SK-N-SH (cell line): ENCODE data around the gene ICE1. TPM values are rescaled to one million over a fixed set of nuclear protein-coding genes. Genes with fewer than 3 reads are reported as not detected.

Experiments used
- CTCF ChIA-PET: fragments of 300-600, 350-600 bp; formaldehyde crosslinking; extraction: SDS; loops from one replicate; lab custom pipeline; 2021; lab: Yijun Ruan, JAX
- POLR2A ChIA-PET: fragments of 350-600 bp; sonication (Branson Sonifier 250); formaldehyde crosslinking; extraction: SDS; loops from one replicate; lab custom pipeline; 2020; ENCODE audit warnings: antibody characterized with exemption, inconsistent platforms; lab: Yijun Ruan, JAX
- DNase-seq: peaks from one replicate; pipeline ENCODE4 v3.0.0; 2012
- H2AFZ ChIP-seq: fragments of 200-600 bp; sonication (generic); 2 replicates; pipeline ENCODE4 v1.8.1; 2016; ENCODE audit warnings: antibody characterized with exemption, mild to moderate bottlenecking, low read depth
- H3F3A ChIP-seq: fragments of 200-600 bp; sonication (generic); replicated peaks from 2 replicates; pipeline ENCODE3; 2016; ENCODE audit warnings: antibody characterized with exemption, mild to moderate bottlenecking; ENCODE audit not compliant: insufficient read depth
- H3K27ac ChIP-seq, 2 experiments: fragments of 200-500 bp in 1 of 2; fragments of 200-600 bp in 1 of 2; sonication (Bioruptor generic) in 1 of 2; sonication (generic), shearing (Covaris generic) in 1 of 2; 2 replicates each; pipeline versions ENCODE4 v1.5.1 to v1.6.1; 2014 to 2016; ENCODE audit warnings: low read depth in 2 of 2, inconsistent platforms in 1 of 2, low read length in 1 of 2, mild to moderate bottlenecking in 1 of 2, mixed read lengths in 1 of 2
- H3K27me3 ChIP-seq: fragments of 200-600 bp; sonication (generic), shearing (Covaris generic); 2 replicates; pipeline ENCODE4 v1.6.1; 2016; ENCODE audit warnings: mixed run types; ENCODE audit not compliant: insufficient read depth
- H3K36me3 ChIP-seq, 2 experiments: fragments of 200-500 bp in 1 of 2; fragments of 200-600 bp in 1 of 2; sonication (Bioruptor generic) in 1 of 2; sonication (generic) in 1 of 2; replicated peaks in 1 of 2; 2 replicates each; pipeline versions ENCODE3 to v1.5.1; 2014 to 2016; ENCODE audit warnings: low read length in 1 of 2, mild to moderate bottlenecking in 1 of 2; ENCODE audit not compliant: insufficient read depth in 2 of 2, control insufficient read depth in 1 of 2
- H3K4me1 ChIP-seq, 2 experiments: fragments of 200-500 bp in 1 of 2; fragments of 200-600 bp in 1 of 2; sonication (Bioruptor generic) in 1 of 2; sonication (generic), shearing (Covaris generic) in 1 of 2; 2 replicates each; pipeline versions ENCODE4 v1.5.1 to v1.6.1; 2014 to 2016; ENCODE audit warnings: low read depth in 1 of 2, low read length in 1 of 2, mixed run types in 1 of 2; ENCODE audit not compliant: insufficient read depth in 2 of 2, control insufficient read depth in 1 of 2
- H3K4me2 ChIP-seq: fragments of 200-600 bp; sonication (generic), shearing (Covaris generic); 2 replicates; pipeline ENCODE4 v1.6.1; 2017; ENCODE audit warnings: mixed run types
- H3K4me3 ChIP-seq, 2 experiments: fragments of 200-500 bp in 1 of 2; fragments of 200-600 bp in 1 of 2; sonication (Bioruptor generic) in 1 of 2; sonication (generic), shearing (Covaris generic) in 1 of 2; 2 replicates each; pipeline versions ENCODE4 v1.5.1 to v1.8.1; 2014 to 2016; ENCODE audit warnings: low read depth in 2 of 2, inconsistent platforms in 1 of 2, low read length in 1 of 2, mild to moderate bottlenecking in 1 of 2, mixed read lengths in 1 of 2, moderate library complexity in 1 of 2
- H3K79me2 ChIP-seq: fragments of 200-600 bp; sonication (generic); 2 replicates; pipeline ENCODE4 v1.8.1; 2017; ENCODE audit warnings: mild to moderate bottlenecking; ENCODE audit not compliant: insufficient read depth
- H3K9ac ChIP-seq: fragments of 200-600 bp; sonication (generic); 2 replicates; pipeline ENCODE4 v1.6.1; 2017; ENCODE audit warnings: mixed run types
- H3K9me2 ChIP-seq: fragments of 200-600 bp; sonication (generic); 2 replicates; pipeline ENCODE4 v1.6.1; 2017; ENCODE audit warnings: mixed run types
- H3K9me3 ChIP-seq: fragments of 200-600 bp; sonication (generic); 2 replicates; pipeline ENCODE4 v1.6.1; 2017; ENCODE audit warnings: mixed run types, mild to moderate bottlenecking, moderate library complexity
- H4K20me1 ChIP-seq: fragments of 200-600 bp; sonication (generic); 2 replicates; pipeline ENCODE4 v1.6.1; 2017; ENCODE audit warnings: mild to moderate bottlenecking, mixed run types; ENCODE audit not compliant: insufficient read depth
- CHD2 ChIP-seq: fragments of 150-350 bp; IDR thresholded peaks from 2 replicates; pipeline ENCODE4 v1.6.1; 2018; ENCODE audit warnings: low read length; ENCODE audit not compliant: partially characterized antibody
- ELF1 ChIP-seq: IDR thresholded peaks from 2 replicates; pipeline ENCODE4 v1.4.0; 2012
- EZH2phosphoT487 ChIP-seq: fragments of 200-600 bp; sonication (generic); IDR thresholded peaks from 2 replicates; pipeline ENCODE4 v1.6.1; 2017; ENCODE audit warnings: low read depth, mixed run types, mild to moderate bottlenecking, antibody characterized with exemption, moderate library complexity, borderline replicate concordance
- FOXJ3 ChIP-seq: sonication (generic); formaldehyde crosslinking; IDR thresholded peaks from 2 replicates; pipeline ENCODE4 v1.5.1; 2020; ENCODE audit warnings: mild to moderate bottlenecking, missing genetic modification reagents
- GATA2 ChIP-seq: sonication (generic); formaldehyde crosslinking; IDR thresholded peaks from 2 replicates; pipeline ENCODE4 v1.5.0; 2020; ENCODE audit warnings: mild to moderate bottlenecking, missing genetic modification reagents
- JUND ChIP-seq: IDR thresholded peaks from 2 replicates; pipeline ENCODE4 v1.4.0; 2012
- MXI1 ChIP-seq: IDR thresholded peaks from 2 replicates; pipeline ENCODE4 v1.6.1; 2012; ENCODE audit warnings: mild to moderate bottlenecking, low read depth, low read length, improper control_type of control experiment
- NRF1 ChIP-seq: IDR thresholded peaks from 2 replicates; pipeline ENCODE4 v1.6.1; 2012; ENCODE audit warnings: low read depth, mild to moderate bottlenecking, low read length
- POLR2AphosphoS5 ChIP-seq: IDR thresholded peaks from 2 replicates; pipeline ENCODE4 v1.6.1; 2012; ENCODE audit warnings: low read depth, low read length
- RAD21 ChIP-seq: IDR thresholded peaks from 2 replicates; pipeline ENCODE4 v1.6.1; 2012; ENCODE audit warnings: mild to moderate bottlenecking, low read length
- RCOR1 ChIP-seq: fragments of 150-350 bp; IDR thresholded peaks from 2 replicates; pipeline ENCODE4 v1.6.1; 2017; ENCODE audit warnings: antibody characterized with exemption, low read length
- SIN3A ChIP-seq: IDR thresholded peaks from 2 replicates; pipeline ENCODE4 v1.6.1; 2012; ENCODE audit warnings: low read depth, mild to moderate bottlenecking, low read length, moderate library complexity, borderline replicate concordance
- SMC3 ChIP-seq: IDR thresholded peaks from 2 replicates; pipeline ENCODE4 v1.6.1; 2012; ENCODE audit warnings: low read depth, low read length, improper control_type of control experiment
- TEAD4 ChIP-seq: IDR thresholded peaks from 2 replicates; pipeline ENCODE4 v1.4.0; 2012; ENCODE audit warnings: mild to moderate bottlenecking, borderline replicate concordance; ENCODE audit not compliant: insufficient read depth
- USF1 ChIP-seq: IDR thresholded peaks from 2 replicates; pipeline ENCODE4 v1.4.0; 2012; ENCODE audit warnings: low read depth, borderline replicate concordance
- WGBS: methylation state at CpG from one replicate; pipeline ENCODE4 v1.1.6; 2017; ENCODE audit warnings: low lambda C conversion rate; 5-methylcytosine and 5-hydroxymethylcytosine counted together
- polyA plus RNA-seq, 3 experiments: library from polyadenylated mRNA; depleted of rRNA; stranded (reverse); fragments of >200 nt; gene quantifications; 2 replicates each; pipeline ENCODE4 v1.2.3, GENCODE V29; 2012
- TF ChIP-seq, protein P1 (sequence below): fragments of 150-350 bp; IDR thresholded peaks from 2 replicates; pipeline ENCODE4 v1.6.1; 2016; ENCODE audit warnings: mild to moderate bottlenecking, low read depth, low read length
- TF ChIP-seq, protein P2 (sequence below): IDR thresholded peaks from 2 replicates; pipeline ENCODE4; 2012
- TF ChIP-seq, protein P3 (sequence below): fragments of 200-600 bp; sonication (generic); IDR thresholded peaks from 2 replicates; pipeline ENCODE4 v1.6.1; 2017; ENCODE audit warnings: antibody characterized with exemption, mild to moderate bottlenecking, moderate library complexity
- TF ChIP-seq, protein P4 (sequence below): IDR thresholded peaks from 2 replicates; pipeline ENCODE4 v1.4.0; 2012; ENCODE audit warnings: low read depth

Gene ICE1
- polyA plus RNA-seq, 1 of the 3 experiments (the other 2 are of a cell fraction), result 9.4 TPM

DNA sequence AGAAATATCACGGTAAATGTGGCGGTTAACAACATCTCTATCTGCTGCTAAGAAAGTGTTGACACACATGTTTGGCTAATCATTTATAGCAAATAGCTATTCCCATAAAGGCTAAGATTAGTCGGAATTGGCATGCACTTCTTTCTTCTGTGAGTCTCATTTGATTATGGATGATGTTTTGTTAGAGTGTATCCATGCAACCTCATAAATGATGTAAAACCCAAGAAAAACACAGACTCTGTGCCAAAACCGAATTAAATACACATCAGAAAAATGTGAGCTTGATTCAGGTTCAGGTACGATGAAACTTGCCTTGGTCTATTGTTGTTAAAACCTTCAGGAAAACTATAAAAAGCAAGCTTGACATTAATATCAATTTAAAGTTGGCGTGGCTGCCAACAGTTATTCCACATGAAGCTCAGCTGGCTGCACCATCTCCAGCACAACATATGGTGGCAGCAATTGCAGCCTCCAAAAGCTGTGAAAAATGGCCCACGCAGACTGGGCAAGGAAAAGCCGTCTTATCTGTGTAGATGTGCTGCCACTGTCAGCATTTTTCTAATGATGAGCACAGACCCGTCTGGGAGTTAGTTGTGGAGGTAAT is 41.1 kb upstream of the ICE1 start:
- WGBS, result 61% methylated on average over 9 of the region's 9 CpGs
- no peaks in the 10 kb centered on the region for H3F3A ChIP-seq
- H3K4me1 ChIP-seq, result peaks cover 0 to 7% of the 10 kb centered on the region in 2 experiments; a peak in 1 of 4 replicates
- H3K27ac ChIP-seq, result no peak overlapping the region
- H3K9me2 ChIP-seq, result no peaks in the 10 kb centered on the region
- TF ChIP-seq JUND, result no peak
- no peak for TF ChIP-seq GATA2 (CRISPR knock-in tag)
- no peak for TF ChIP-seq CHD2
- TF ChIP-seq POLR2AphosphoS5, result no peak
- TF ChIP-seq ELF1, result no peak
- TF ChIP-seq SIN3A, result no peak
- no peak for TF ChIP-seq RCOR1
- TF ChIP-seq NRF1, result no peak
- TF ChIP-seq RAD21, result no peak
- TF ChIP-seq MXI1, result no peak
- no peak for TF ChIP-seq SMC3
- TF ChIP-seq, protein P1, sequence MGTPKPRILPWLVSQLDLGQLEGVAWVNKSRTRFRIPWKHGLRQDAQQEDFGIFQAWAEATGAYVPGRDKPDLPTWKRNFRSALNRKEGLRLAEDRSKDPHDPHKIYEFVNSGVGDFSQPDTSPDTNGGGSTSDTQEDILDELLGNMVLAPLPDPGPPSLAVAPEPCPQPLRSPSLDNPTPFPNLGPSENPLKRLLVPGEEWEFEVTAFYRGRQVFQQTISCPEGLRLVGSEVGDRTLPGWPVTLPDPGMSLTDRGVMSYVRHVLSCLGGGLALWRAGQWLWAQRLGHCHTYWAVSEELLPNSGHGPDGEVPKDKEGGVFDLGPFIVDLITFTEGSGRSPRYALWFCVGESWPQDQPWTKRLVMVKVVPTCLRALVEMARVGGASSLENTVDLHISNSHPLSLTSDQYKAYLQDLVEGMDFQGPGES, result no peak
- TF ChIP-seq, protein P2, sequence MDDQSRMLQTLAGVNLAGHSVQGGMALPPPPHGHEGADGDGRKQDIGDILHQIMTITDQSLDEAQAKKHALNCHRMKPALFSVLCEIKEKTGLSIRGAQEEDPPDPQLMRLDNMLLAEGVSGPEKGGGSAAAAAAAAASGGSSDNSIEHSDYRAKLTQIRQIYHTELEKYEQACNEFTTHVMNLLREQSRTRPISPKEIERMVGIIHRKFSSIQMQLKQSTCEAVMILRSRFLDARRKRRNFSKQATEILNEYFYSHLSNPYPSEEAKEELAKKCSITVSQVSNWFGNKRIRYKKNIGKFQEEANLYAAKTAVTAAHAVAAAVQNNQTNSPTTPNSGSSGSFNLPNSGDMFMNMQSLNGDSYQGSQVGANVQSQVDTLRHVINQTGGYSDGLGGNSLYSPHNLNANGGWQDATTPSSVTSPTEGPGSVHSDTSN, result no peak
- TF ChIP-seq, protein P3, sequence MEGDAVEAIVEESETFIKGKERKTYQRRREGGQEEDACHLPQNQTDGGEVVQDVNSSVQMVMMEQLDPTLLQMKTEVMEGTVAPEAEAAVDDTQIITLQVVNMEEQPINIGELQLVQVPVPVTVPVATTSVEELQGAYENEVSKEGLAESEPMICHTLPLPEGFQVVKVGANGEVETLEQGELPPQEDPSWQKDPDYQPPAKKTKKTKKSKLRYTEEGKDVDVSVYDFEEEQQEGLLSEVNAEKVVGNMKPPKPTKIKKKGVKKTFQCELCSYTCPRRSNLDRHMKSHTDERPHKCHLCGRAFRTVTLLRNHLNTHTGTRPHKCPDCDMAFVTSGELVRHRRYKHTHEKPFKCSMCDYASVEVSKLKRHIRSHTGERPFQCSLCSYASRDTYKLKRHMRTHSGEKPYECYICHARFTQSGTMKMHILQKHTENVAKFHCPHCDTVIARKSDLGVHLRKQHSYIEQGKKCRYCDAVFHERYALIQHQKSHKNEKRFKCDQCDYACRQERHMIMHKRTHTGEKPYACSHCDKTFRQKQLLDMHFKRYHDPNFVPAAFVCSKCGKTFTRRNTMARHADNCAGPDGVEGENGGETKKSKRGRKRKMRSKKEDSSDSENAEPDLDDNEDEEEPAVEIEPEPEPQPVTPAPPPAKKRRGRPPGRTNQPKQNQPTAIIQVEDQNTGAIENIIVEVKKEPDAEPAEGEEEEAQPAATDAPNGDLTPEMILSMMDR, result no peak
- no peak for TF ChIP-seq EZH2phosphoT487
- TF ChIP-seq USF1, result no peak
- TF ChIP-seq FOXJ3, result no peak
- TF ChIP-seq, protein P4, sequence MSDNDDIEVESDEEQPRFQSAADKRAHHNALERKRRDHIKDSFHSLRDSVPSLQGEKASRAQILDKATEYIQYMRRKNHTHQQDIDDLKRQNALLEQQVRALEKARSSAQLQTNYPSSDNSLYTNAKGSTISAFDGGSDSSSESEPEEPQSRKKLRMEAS, result no peak
- no peak for TF ChIP-seq TEAD4
- no peaks in the 10 kb centered on the region for H4K20me1 ChIP-seq
- no peak for DNase-seq
- CTCF ChIA-PET, result interaction anchor here (1.3 kb wide), 1 partner anchor 14 kb away, joined by 7 read pairs; no protein-coding TSS in a partner anchor
- H3K9me3 ChIP-seq, result no peaks in the 10 kb centered on the region
- H3K9ac ChIP-seq, result no peak overlapping the region
- H2AFZ ChIP-seq, result no peak overlapping the region
- no peaks in the 10 kb centered on the region for H3K79me2 ChIP-seq
- no peak overlapping the region for H3K4me2 ChIP-seq
- no peak overlapping the region for H3K4me3 ChIP-seq
- no peaks in the 10 kb centered on the region for H3K36me3 ChIP-seq
- POLR2A ChIA-PET, result no interaction called here
- H3K27me3 ChIP-seq, result no peaks in the 10 kb centered on the region
